Epithelial cell of proximal tubule (primary cell): ENCODE results near the gene THEM4. TPM values are rescaled to one million over a fixed set of nuclear protein-coding genes. Genes with fewer than 3 reads are reported as not detected.
A peak's percentile ranks its signal among the peaks of the same experiment; 100 is the strongest.

Experiments used
- DNase-seq: peaks from one replicate; pipeline ENCODE4 v3.0.0-alpha.2; 2011; ENCODE audit warnings: low read depth
- H3K4me3 ChIP-seq: 2 replicates; pipeline ENCODE4 v1.5.1; 2011; ENCODE audit warnings: low read depth, mild to moderate bottlenecking, low read length
- total RNA-seq: library from RNA; depleted of rRNA; stranded (reverse); fragments of >200 nt; gene quantifications from 2 replicates; pipeline ENCODE4 v1.2.3, GENCODE V29; 2015
- TF ChIP-seq, protein P1 (sequence below): conservative IDR thresholded peaks from 2 replicates; pipeline ENCODE4 v1.5.1; 2012; ENCODE audit warnings: low read depth, mild to moderate bottlenecking, low read length

Gene THEM4
- total RNA-seq, result 7.0 and 13.2 TPM in 2 replicates

DNA sequence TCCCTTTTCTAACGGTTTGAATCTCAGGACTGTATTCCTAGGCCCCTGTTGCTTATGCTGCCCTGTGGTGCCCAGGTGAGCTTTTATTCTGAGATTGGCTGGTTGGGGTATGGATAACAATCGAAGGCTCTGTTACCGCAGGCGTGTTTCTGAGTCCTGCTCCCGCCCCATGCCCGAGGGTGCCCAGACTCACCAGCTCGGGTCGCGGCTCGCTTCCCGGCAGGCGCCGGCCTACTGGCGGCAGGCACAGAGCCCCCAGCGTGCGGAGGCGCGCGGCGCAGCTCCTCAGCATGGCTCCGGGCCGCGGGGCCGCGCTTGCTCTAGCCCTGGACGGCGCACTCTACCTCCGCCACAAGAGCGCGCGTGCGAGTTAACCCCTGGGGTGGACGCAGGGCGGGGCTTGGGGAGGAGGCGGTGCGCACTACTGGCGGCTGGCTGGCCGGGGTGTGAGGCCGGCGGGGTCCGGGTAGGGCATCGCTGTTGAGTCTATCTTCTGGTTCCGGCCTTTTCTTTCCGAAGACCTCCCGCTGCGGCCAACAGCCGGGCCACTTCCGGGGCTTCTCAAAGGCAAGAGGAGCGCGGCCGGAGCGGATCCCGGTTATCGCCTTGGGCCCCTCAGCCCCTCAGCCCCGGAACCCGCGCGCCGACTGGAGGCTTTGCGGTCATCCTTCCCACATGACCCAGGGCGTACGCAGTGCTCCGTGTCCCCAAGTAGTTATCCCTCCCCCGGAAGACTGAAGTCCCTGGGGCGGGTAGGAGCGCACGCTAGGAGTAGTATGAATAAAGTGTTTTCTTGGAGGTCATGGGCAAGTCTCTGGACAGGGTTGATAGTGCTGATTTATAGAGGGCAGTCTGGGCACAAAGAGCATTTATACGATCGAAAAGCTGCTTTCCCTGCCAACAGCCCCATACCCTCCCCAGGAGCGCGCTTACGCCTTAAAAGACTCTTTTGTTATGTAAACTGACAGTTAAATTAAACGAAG lies at the start of gene THEM4:
Gene THEM4 (minus strand): TSS at position 345 of the 983 bp plus-strand sequence. CDS start 53 bp downstream, at position 292.
- H3K4me3 ChIP-seq, result peak within 1 kb of the TSS; percentile 81
- TF ChIP-seq, protein P1, sequence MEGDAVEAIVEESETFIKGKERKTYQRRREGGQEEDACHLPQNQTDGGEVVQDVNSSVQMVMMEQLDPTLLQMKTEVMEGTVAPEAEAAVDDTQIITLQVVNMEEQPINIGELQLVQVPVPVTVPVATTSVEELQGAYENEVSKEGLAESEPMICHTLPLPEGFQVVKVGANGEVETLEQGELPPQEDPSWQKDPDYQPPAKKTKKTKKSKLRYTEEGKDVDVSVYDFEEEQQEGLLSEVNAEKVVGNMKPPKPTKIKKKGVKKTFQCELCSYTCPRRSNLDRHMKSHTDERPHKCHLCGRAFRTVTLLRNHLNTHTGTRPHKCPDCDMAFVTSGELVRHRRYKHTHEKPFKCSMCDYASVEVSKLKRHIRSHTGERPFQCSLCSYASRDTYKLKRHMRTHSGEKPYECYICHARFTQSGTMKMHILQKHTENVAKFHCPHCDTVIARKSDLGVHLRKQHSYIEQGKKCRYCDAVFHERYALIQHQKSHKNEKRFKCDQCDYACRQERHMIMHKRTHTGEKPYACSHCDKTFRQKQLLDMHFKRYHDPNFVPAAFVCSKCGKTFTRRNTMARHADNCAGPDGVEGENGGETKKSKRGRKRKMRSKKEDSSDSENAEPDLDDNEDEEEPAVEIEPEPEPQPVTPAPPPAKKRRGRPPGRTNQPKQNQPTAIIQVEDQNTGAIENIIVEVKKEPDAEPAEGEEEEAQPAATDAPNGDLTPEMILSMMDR, result peak; percentile 13
- peak; percentile 49 for DNase-seq

DNA sequence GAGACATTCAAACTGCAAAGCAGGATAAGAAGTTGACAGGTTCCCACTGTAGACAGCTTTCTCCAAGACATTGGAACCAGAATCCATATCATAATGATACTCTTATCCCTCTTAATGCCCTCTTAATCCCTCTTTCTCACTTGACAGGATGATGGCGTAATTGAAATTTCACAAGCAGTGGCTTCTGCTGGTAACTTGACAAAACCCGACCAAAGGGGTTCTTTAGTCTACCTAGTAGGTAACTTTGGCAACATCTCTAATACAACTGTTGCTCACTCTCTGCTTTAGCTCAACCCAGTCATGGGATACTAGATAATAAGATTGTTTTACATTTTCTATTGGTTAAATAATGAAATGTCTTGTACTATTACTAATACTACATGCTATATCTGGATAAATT lies 49.6 kb upstream of the THEM4 start:
- DNase-seq, result no peak
- TF ChIP-seq, protein P1, result no peak
- no peak overlapping the region for H3K4me3 ChIP-seq

DNA sequence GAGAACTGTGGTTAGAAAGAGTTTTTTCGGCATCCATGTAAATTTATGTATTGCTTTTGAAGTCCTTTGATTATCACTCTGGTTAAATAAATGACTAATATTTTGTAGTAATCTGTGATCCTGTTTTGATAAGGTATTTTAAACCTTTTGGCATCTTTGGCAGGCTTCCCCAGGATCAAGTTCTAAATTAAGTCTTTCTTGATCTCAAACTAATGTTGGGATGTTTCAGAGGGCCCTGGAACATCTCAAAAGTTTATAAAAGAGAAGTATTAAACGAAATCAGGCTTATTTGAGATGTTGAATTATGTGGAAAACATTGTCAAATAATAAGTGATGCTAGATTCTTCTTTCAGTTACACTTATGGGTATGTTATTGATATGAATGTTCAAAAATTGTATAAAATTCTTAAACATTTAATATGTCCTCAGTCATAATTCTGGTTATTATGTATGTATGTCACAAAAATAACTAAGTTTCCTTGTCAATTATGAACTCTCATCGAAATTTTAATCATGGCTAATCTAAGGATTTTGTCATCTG lies 47.7 kb upstream of the THEM4 start:
- no peak for DNase-seq
- no peak overlapping the region for H3K4me3 ChIP-seq
- TF ChIP-seq, protein P1, result no peak

DNA sequence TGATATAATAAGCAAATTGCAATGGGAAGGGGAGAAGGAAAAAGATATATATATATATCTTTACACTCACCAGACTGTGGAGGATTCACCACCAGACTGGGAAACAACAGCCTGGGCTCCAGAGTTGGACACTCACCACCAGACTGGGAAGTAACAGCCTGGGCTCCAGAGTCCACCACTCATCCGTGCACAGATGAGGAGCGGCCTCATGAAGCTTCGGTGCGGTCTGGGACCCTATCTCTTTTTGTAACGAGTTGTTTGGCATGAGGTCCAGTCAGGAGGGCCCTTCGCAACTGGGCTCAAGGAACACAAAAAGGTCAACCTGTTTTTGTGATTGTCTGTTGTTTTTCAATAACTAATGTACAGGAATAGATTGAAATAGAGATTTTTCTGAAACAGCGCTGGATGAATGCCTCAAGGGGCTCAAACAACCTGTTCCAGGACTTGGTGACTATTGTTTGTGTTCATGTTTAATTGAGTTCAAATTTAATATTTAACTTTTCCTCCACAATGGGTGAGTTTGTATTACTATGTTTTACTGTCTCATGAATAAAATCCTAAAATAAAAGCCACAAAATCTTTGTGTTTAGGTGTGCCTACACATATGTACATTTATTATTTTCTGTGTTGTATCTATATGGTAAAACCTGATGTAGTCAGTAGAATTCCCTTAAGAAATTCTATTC lies 44.2 kb upstream of the THEM4 start:
- no peak for DNase-seq
- TF ChIP-seq, protein P1, result no peak
- H3K4me3 ChIP-seq, result peak overlapping the region; percentile 34

DNA sequence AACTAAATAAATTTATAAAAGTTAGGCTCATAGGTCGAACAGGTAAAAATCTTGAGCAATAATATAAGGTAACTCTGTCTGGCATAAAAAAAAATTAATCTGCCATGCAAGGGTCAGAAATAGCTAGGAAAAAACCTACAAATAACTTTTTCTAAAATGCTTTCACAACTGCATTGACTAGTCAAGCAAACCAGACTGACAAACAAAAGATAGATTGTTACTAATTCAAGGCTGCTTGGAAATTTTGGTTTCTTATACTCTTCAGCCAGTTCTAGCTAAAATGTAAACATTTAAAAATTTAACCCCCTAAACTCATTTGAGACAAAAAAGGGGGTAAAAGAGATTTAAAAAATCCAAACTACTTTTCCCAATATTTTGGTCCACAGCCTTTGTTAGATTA lies 43.5 kb upstream of the THEM4 start:
- TF ChIP-seq, protein P1, result no peak
- DNase-seq, result no peak
- H3K4me3 ChIP-seq, result peak overlapping the region; percentile 34

DNA sequence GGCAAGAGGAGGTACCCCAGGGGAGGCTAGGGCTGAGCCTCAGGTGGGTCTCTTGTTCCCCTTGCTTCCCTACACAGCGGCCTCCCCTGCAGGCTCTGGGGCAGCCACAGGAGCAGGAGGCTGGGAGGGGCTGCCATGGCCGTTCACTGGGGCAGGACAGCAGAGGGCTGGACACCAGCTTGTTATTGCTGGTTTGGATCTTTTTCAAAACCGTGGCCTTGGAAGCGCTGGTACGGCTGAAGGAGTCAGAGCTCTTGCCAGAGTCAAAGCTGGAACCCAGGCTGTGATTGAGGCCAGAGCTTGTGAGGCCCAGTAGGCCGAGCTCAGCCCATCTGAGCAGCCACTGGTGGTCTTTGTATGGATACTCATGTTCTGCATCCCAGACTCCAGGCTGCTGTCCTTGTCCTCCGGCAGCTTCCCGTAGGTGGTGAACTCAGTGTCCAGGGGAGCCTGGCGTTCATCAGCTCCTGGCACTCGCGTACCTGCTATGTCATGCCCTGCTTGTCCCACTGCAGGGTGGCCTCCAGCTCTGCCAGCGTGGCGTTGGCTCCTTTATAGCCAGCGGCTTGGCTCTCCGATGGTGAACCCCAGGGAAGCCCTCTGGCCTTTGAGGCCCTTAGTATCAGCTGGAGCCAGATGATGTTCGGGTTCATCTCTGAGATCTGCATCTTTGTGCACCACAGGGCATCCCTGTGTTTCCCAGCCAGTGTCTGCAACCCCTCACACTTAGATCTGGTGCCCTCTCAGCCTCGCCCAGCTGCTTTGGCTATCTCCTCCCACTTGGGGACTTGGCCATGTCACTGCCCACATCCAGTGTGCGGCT lies 40.3 kb upstream of the THEM4 start:
- no peak for DNase-seq
- TF ChIP-seq, protein P1, result no peak
- no peak overlapping the region for H3K4me3 ChIP-seq
